Measurements from ENCODE around the gene TMED5.

- TF ChIP-seq CTCF (conservative IDR thresholded peaks at IDR 0.05; ENCODE audit: low read depth in 2 of 2): no peak
- TF ChIP-seq EZH2 (IDR thresholded peaks at IDR 0.05; ENCODE audit: low read depth, unreplicated experiment): no peak
- no peak for TF ChIP-seq EZH2phosphoT487 (IDR thresholded peaks at IDR 0.05; ENCODE audit: unreplicated experiment)
- TF ChIP-seq JUNB (IDR thresholded peaks at IDR 0.05; ENCODE audit: unreplicated experiment): no peak
- no peak for TF ChIP-seq POLR2AphosphoS5 (IDR thresholded peaks at IDR 0.05; ENCODE audit: low read depth)
These were observed 28.7 kb downstream of the TMED5 start for GRCh38 chr1:93151474-93151873.
